ENCODE results near the gene GGN. TPM values are rescaled to one million over a fixed set of nuclear protein-coding genes. Genes with fewer than 3 reads are reported as not detected.

The GGN gene
- total RNA-seq, 1 experiment from 2014 or later, result 0.47 TPM

- no TSS peak for BruUV-seq (replicated peaks)
- DNase-seq (ENCODE audit: low read depth, low spot score) (peak; percentile 73), ATAC-seq (peak; percentile 87)
- Histone ChIP-seq H3K9me3 (ENCODE audit: control insufficient read depth in 1 of 2, insufficient read depth in 1 of 2, low read depth in 1 of 2, low read length in 2 of 2) (no peaks in the 10 kb centered on the region), H3K79me2 (ENCODE audit: insufficient read depth, low read length) (no peaks in the 10 kb centered on the region), H3K4me3 (replicated peaks in 1 of 2; ENCODE audit: low read depth in 1 of 2, low read length in 2 of 2) (peak overlapping the region; percentile 55 to 68), H2AFZ (ENCODE audit: low read depth, low read length, poor library complexity, severe bottlenecking) (peak overlapping the region; percentile 92), H3K9ac (ENCODE audit: low read length) (peak overlapping the region; percentile 46; the same call in 1 of the 2 replicates), H3K36me3 (ENCODE audit: control insufficient read depth in 1 of 2, insufficient read depth in 2 of 2, low read length in 2 of 2) (no peaks in the 10 kb centered on the region), H3K4me2 (ENCODE audit: low read length) (peak overlapping the region; percentile 99), H3K4me1 (ENCODE audit: control insufficient read depth in 1 of 2, insufficient read depth in 2 of 2, low read length in 2 of 2) (peaks cover 8 to 20% of the 10 kb centered on the region in 2 experiments; a peak in 3 of 4 replicates), H3K27ac (ENCODE audit: low read depth, low read length) (peak overlapping the region; percentile 74; the same call in 1 of the 2 replicates), H3K27me3 (ENCODE audit: insufficient read depth, low read length) (peaks cover 11% of the 10 kb centered on the region; the same call in 1 of the 2 replicates), H4K20me1 (ENCODE audit: insufficient read depth) (no peaks in the 10 kb centered on the region), H3K9me2 (ENCODE audit: insufficient read depth) (no peaks in the 10 kb centered on the region)
- ChIA-PET RAD21 (ENCODE audit: low non-redundant PET in 1 of 2, low total read pairs in 2 of 2, uncharacterized antibody in 2 of 2, unreplicated experiment in 2 of 2) (no interaction called here), POLR2A (interaction anchor here (1.7 to 2.3 kb wide), 2 partner anchors 12 to 26 kb away, joined by 7 to 12 read pairs; partner anchors contain the start of genes GGN and PSMD8), CTCF (interaction anchor here (1.0 kb wide), 1 partner anchor 26 kb away, joined by 3 read pairs; the partner anchor contains the start of gene GGN)
- no peak for TF ChIP-seq REST (IDR thresholded peaks at IDR 0.05; ENCODE audit: low read depth)
- TF ChIP-seq CTCF (IDR thresholded peaks at IDR 0.05 in 2 of 3, conservative IDR thresholded peaks at IDR 0.05 in 1 of 3; ENCODE audit: borderline replicate concordance in 1 of 3, insufficient read depth in 1 of 3, low read depth in 2 of 3, low read length in 2 of 3), result 0 out of 6 replicates have a peak, but pooled peaks of 1 of the 3 experiments have one; percentile 16
- 0 out of 2 replicates have a peak, but pooled peaks have one; percentile 17 for TF ChIP-seq POLR2AphosphoS5 (IDR thresholded peaks at IDR 0.05; ENCODE audit: low read depth, low read length)
- intact Hi-C loops (cut with micrococcal nuclease), result no loop called here
These were observed 26.2 kb downstream of the GGN start for GRCh38 chr19:38361633-38362075.

Data from HCT116 (cell line).